Cardiac septum (tissue), 1 donor: Measurements from ENCODE around the gene CYP4F12. TPM values are rescaled to one million over a fixed set of nuclear protein-coding genes. Genes with fewer than 3 reads are reported as not detected.
"Not testable (repeated sequence)": the region's sequence is repeated elsewhere in the genome, so short reads cannot be mapped to it uniquely, and the experiment has no call there.

Source experiments
- DNase-seq: peaks from one replicate; pipeline ENCODE4 v3.0.0-alpha.2; 2020; ENCODE audit warnings: low spot score
- intact Hi-C: fragments of 100-400 bp; cut with DNase I; formaldehyde crosslinking; loops from one replicate; pipeline ENCODE4 v1.14.0; 2022
- total RNA-seq: library from RNA; stranded (reverse); fragmentation: NEBNext Ultra II Directional; extraction: Animal tissue kit (Norgen Biotek cat#: 25700); gene quantifications from one replicate; pipeline ENCODE4 v1.2.1, GENCODE V29; 2021
- donor health status: DM: no; HTN: no; CAD: no.

The CYP4F12 gene
- total RNA-seq, 1 donor from 2014 or later: 1.9 TPM

DNA sequence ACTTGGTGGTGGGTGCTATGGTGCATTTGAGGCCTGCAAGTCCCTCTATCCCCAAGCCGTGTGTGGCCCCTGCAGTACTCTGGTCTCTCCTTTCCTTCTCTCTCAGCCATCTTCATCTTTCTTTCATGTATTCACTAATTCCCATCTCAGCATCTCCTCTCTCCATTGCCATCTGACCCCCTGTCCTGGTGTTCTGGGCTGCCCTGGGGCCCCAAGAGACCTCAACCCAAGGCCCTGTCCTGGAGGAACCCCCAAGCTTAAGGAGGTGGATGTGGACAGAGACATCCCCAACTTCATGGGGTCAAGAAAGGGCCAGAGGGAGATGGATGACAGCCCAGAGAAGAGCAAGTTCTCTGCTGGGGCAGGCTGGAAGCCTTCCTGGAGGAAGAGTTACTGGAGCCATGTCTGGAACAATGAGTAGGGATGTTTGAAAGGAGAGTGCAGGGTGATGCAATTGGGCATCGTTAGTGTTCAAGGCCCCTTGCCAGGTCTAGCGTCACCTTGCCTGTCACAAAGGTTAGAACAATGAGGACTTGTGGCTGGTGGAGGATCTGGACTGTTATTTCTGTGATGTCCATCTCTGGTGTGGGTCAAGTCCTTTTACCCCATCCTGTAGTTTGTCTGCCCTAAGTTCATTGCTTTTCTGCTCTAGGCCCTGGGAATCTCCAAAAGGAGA, 28.7 kb upstream of the CYP4F12 start:
- intact Hi-C loops: no loop called here
- DNase-seq: no peak

GRCh38 chr19:15644816-15645215, 28.1 kb upstream of the CYP4F12 start:
- intact Hi-C loops: no loop called here
- no peak for DNase-seq

GRCh38 chr19:15649526-15649925, 23.4 kb upstream of the CYP4F12 start:
- no peak for DNase-seq

DNA sequence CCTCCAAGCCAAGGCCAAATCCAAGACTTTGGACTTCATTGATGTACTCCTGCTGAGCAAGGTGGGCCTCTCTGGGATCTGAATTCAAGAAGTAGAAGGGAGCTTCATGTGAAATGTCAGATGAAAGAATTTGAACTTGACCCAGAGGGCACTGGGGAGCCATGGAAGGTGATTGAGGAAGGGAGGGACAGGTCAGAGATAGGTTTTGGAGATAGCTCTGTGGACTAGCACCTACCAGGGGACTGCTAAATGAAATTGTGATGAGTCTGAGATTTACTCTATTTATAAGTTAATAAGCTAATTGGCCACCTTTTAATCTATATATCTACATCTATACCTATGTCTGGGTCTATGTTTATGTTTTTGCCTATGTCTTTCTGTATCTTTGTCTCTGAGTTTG, 22.8 kb upstream of the CYP4F12 start:
- intact Hi-C loops, DNase-seq: not testable (repeated sequence)

More at GRCh38 chr19:15649526-15649925, 23.4 kb upstream of the CYP4F12 start:
- intact Hi-C loops: no loop called here

- intact Hi-C loops: no loop called here
- no peak for DNase-seq
Observed at GRCh38 chr19:15651791-15652190, 21.1 kb upstream of the CYP4F12 start.

DNA sequence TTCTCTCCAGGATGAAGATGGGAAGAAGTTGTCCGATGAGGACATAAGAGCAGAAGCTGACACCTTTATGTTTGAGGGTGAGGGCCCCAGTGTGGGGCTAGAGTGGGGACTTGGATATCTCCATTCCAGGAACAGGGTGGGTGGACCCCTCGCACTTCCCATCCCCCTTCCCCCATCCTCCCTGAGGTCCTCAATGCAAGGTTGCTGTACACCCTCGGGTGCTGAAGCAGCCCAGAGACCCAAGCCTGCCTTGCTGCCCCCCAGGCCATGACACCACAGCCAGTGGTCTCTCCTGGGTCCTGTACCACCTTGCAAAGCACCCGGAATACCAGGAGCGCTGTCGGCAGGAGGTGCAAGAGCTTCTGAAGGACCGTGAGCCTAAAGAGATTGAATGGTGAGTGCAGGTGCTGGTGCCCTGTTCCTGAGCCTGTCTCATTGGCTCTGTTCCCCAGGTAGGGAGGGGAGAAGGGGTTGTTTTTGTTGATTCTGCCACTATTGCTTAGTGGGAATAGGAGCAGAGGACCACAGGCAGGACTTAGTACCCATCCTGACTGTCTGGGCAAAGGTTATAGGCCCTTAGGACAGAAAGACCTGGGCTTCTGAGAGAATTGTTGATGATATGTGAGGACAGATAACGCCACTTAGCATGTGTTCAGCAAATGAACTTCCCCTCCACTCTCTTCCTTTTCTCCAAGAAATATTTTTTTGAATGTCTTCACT, 20.2 kb upstream of the CYP4F12 start:
- intact Hi-C loops: no loop called here
- no peak for DNase-seq

DNA sequence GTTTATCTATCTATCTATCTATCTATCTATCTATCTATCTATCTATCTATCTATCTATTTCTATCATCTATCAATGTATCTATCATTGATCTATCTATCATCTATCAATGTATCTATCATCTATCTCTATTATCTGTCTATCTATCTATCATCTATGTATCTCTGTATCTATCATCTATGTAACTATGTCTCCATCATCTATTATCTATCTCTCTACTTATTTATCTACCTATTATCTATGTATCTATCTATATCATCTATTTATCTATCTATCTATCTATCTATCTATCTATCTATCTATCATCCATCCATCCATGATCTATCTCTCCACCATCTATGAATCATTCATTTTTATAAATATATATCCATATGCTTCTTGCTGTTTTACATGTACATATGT, 16.4 kb upstream of the CYP4F12 start:
- intact Hi-C loops: no loop called here

DNA sequence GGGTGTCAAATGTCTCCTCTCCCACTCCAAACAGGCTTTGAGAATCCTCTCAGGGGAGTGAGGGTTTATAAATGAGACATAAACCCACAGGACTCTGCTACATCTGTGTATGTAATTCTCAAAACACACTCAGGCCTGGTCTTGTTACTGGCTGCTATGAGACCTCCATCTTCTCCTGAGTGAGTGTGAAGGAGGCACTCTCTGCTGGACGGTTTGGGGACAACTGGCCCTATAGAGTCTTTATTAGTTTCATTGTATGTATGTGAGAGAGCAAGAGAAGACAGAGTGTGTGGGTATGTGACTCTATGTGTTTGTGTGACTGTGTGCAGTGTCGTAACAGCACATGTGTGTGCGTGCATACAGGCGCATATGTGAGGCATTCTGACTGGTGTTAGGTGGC, 9.6 kb upstream of the CYP4F12 start:
- intact Hi-C loops: no loop called here
- DNase-seq: no peak

More for the DNA sequence above, 16.4 kb upstream of the CYP4F12 start:
- DNase-seq: no peak

- intact Hi-C loops: no loop called here
- DNase-seq: no peak
Observed at GRCh38 chr19:15666186-15666585, 6.7 kb upstream of the CYP4F12 start.

DNA sequence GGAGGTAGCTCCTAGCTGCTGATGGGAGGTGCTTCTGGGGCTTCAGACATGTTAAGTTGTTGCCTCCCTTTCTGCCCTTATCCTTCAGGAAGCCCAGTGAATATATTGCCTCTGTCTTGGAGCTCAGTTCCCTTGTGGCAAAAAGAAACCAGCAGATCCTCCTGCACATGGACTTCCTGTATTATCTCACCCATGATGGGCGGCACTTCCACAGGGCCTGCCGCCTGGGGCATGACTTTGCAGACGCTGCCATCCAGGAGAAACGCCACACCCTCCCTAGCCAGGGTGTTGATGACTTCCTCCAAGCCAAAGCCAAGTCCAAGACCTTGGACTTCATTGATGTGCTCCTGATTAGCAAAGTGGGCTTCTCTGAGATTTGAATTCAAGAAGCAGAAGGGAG, 6.0 kb upstream of the CYP4F12 start:
- no peak for DNase-seq

GRCh38 chr19:15669440-15669839, 3.4 kb upstream of the CYP4F12 start:
- no peak for DNase-seq
- intact Hi-C loops: no loop called here

More for the DNA sequence above, 6.0 kb upstream of the CYP4F12 start:
- intact Hi-C loops: no loop called here

- intact Hi-C loops: no loop called here
- no peak for DNase-seq
Observed at GRCh38 chr19:15669891-15670290, 3.0 kb upstream of the CYP4F12 start.

DNA sequence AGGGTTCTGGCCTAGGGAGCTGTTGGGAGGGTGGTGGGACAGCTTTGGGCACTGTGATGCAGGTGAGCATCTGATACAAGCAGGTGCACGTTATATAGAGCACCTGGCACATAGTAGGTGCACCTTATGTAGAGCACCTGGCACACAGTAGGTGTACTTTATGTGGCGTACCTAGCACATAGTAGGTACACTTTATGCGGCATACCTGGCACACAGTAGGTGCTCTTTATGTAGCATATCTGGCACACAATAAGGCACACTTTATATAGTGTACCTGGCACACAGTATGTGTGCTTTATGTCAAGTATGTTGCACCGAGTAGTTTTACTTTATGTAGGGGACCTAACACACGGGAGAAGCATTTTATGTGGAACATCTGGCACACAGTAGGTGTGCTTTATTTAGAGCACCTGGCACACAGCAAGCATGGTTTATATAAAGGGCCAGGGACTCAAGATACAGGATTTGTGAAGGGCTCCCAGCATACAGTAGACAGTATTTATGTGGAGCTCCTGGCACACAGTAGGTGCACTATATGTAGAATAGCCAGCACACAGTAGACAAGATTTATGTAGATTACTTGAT, 1.6 kb upstream of the CYP4F12 start:
- DNase-seq: no peak
- intact Hi-C loops: no loop called here

DNA sequence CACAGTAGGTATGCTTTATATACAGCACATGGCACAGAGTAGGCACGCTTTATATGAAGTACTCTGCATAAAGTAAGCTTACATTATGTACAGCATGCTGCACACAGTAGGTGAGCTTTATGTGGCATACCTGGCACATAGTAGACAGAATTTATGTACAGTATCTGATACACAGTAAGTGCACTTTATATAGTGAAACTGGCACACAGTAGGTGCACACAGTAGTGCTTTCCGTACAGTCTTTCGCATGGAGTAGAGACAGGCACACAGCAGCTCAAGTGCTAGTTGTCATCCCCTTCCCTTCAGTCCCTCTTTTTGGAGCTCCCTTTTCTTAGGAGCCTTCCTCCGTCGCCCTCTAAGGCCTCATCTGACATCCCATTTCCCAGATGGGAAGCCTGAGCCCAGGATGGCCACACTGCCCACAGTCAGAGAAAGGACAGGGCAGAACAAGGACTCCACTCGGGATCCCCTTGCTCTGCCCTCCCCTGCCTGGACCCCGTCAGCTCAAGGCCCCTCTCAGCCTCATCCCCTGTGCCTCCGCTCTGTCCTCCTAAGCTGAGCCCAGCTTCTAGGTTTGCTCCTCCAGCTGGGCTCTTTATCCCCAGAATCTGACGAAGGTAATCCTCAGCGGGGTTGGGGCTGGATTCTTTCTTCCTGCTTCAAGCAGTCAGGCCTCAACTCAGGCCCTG, 852 bp upstream of the CYP4F12 start:
- intact Hi-C loops: no loop called here
- DNase-seq: no peak

DNA sequence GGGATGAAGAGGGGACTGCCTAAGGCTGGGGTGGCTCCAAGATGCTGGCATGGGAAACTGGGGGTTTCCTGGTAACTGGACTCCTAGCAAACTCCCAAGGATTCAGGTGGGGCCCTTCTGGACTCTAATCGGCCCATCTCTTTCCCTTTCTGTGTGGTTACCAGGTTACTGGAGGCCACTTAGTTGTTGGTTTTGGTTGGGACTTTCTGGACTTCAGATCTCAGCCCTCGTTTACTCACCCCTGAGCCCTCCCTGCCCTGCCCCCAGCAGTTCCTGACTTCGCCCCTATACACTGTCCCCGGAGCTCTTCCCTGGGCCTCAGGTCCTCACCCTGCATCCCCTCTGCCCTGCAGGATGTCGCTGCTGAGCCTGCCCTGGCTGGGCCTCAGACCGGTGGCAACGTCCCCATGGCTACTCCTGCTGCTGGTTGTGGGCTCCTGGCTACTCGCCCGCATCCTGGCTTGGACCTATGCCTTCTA, 328 bp downstream of the CYP4F12 start:
- DNase-seq: no peak
- intact Hi-C loops: no loop called here

DNA sequence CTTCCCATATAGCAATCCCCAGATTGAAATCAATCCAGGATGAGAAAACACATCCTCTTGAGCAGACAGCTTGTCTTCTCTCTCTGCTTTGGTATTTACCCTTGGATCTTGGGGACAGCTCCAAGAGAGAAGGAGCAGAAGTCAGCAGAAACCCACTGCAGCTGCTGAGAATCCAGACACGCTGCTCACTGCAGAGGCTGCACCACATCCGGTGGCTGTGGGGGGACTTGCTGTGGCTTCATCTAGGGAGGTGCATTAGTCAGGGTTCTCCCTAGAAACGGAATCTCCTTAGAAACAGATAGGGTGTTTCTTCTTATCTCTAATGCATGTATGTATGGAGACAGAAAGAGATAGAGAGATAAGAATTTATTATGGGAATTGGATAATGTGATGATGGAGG, 2.7 kb downstream of the CYP4F12 start:
- intact Hi-C loops: no loop called here
- no peak for DNase-seq

- intact Hi-C loops: no loop called here
Observed at GRCh38 chr19:15679089-15679488, 6.2 kb downstream of the CYP4F12 start.

DNA sequence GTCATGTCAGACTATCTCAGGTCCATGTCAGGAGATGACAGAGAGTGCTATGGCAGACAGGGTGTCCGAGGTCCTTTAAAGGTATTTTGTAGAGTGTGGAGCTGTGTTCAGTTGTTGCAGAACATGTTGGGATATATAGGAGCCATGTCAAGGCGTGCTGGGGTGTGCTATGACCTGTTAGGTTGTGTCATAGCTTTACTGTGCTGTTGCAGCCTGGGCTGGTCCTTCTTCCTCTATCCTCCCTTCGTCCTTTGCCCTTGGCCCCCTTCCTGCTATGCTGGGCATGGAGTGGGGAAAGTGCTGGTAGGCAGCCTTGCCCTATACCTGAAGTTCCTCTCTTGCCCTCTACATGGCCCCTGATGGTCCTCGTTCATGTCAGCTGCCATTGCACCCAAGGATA, 7.0 kb downstream of the CYP4F12 start:
- DNase-seq, intact Hi-C loops: not testable (repeated sequence)

More at GRCh38 chr19:15679089-15679488, 6.2 kb downstream of the CYP4F12 start:
- no peak for DNase-seq

- no peak for DNase-seq
- intact Hi-C loops: no loop called here
Observed at GRCh38 chr19:15680478-15681322, 7.8 kb downstream of the CYP4F12 start.
